ENCODE data around the gene PDZD2.
A peak's percentile ranks its signal among the peaks of the same experiment; 100 is the strongest.

Gene PDZD2

GRCh38 chr5:32138839-32139493 is 500.0 kb downstream of the PDZD2 start:
- intact Hi-C loops (cut with DNase I) = no loop called here
- DNase-seq = peak in 7 of 10 donors; percentile 19 to 85 (median 48)

DNA sequence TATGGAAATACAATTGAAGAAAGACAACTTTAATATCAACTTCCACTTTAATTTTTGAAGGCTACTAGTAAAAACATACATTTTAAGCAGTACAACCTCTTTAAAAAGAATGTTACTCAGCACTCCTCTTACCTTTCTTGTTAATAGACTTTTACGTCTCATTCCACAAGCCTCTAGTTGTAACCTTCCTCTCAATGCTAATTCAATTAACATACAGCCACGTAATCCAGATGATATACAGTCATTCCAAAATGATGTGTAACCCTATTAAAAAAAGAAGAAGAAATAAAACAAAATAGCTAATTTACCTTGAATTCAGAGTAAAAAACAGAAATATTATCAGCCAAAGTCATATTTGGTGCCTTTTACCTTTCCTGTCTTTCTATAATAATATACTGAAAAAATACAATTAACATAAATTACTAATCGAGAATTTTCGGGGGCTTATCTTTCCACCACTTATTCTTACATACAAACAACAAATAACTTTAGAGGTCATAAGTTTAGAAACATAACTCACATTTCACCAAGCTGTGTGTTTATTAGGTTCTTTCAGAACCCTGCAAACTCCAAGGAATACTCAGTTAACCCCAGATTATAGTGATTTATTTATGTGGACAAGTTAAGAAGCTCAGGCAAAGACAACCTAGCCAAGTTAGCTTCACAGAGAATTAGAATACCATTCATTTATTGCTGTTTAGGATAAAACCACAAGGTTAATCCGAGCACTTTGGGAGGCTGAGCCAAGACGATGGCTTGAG is 504.9 kb downstream of the PDZD2 start:
- DNase-seq = no peak
- intact Hi-C loops (cut with DNase I) = no loop called here

DNA sequence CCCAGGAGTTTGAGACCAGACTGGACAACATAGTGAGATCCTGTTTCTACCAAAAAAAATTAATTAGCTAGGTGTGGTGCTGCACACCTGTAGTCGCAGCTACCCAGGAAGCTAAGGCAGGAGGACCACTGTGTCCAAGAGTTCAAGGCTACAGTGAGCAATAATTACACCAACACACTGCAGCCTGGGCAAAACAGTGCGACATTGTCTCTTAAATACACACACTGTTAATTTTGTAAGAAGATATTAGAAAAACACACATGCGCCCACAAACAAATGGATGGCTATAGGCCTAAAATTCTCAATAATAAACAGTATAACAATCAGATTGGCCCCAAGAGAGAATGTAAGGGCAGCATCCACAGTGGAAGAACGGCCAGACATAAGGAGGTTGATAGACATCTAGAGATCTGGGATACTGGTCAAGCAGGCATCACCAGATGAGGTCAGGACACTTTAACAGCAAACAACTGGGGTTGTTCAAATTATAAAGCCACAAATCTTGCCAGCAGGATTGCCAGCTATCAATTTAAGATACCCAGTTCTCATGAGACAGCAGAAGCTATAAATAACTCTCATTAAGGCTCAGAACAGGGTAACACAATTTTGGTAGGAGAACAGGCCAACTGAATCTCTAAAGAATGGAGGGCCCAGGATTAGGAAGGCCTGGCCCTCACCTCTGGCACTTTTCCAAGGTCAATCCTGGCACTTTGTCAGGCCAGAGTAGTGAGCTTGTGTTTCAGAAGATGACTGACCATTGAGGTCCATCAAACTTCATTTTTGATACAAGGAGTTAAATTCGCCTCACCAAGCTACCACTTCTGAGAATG is 505.7 kb downstream of the PDZD2 start:
- DNase-seq = no peak
- intact Hi-C loops (cut with DNase I) = no loop called here

- intact Hi-C loops (cut with DNase I) = no loop called here
- DNase-seq = no peak
Observed at GRCh38 chr5:32145378-32145777, 506.4 kb downstream of the PDZD2 start.

- no peak for DNase-seq
Observed at GRCh38 chr5:32147236-32147635, 508.3 kb downstream of the PDZD2 start.

GRCh38 chr5:32147959-32148358 is 509.0 kb downstream of the PDZD2 start:
- no peak for DNase-seq
- intact Hi-C loops (cut with DNase I) = no loop called here

More at GRCh38 chr5:32147236-32147635, 508.3 kb downstream of the PDZD2 start:
- intact Hi-C loops (cut with DNase I) = no loop called here

DNA sequence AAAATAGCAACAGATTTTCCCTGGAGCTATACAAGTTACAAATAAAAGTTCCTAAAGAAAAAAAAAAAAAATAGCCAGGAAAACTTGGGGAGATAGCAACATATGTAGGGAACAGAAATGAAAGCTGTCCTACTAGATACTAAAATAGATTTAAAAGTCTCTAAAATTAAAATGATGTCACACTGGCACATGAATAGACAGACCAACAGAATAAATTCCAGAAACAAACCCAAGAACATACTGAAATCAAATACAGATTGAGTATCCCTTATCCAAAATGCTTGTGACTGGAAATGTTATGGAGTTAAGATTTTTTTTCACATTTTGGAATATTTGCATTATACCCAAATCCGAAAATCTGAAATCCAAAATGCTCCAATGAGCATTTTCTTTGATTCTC is 511.4 kb downstream of the PDZD2 start:
- no peak for DNase-seq
- intact Hi-C loops (cut with DNase I) = no loop called here

DNA sequence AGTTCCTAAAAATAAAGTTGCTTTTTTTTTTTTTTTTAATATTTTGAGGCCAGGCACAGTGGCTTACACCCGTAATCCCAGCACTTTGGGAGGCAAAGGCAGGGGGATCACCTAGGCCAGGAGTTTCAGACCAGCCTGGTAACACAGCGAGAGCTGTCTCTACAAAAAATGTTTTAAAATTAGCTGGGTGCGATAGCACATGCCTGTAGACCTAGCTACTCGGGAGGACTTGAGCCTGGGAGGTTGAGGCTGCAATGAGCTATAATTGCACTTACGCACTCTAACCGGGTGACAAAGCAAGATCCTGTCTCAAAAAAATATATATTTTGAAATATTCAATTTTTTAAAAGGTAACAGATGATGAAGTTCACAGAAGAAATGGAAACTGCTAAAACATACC is 512.3 kb downstream of the PDZD2 start:
- no peak for DNase-seq
- intact Hi-C loops (cut with DNase I) = no loop called here

DNA sequence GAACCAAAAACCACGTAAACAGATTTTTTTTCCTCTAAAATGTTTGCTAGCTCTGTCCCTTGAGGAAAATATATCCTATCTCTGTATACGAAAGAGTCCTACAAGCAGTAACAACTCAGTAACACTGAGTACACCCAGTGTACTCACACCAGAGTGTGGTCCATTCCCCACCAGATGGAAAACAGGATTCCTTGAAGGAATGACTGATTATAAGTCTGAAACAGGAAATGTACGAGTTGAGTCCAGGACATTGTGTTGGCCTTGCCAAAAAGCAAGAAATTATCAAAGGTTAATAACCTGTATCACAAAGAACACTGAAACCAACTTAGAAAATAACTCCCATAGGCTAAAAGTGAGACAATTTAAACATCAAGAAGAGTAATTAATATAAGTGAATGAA is 514.8 kb downstream of the PDZD2 start:
- intact Hi-C loops (cut with DNase I) = no loop called here

GRCh38 chr5:32155211-32155610 is 516.3 kb downstream of the PDZD2 start:
- intact Hi-C loops (cut with DNase I) = no loop called here

More for the DNA sequence above, 514.8 kb downstream of the PDZD2 start:
- no peak for DNase-seq

DNA sequence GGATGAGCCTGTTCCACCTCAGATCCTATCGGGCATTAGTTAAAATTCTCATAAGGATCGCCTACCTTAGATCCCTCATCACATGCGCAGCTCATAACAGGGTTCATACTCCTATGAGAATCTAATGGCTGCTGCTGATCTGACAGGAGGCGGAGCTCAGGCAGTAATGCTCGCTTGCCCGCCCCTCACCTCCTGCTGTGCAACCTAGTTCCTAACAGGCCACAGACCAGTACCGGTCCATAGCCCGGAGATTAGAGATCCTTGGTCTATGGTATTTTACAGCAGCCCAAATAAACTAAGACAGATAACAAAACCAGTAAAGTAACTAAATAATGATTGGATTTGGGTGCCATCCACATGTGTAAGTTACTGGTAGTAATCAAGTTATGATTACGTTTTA is 517.7 kb downstream of the PDZD2 start:
- no peak for DNase-seq
- intact Hi-C loops (cut with DNase I) = no loop called here

More at GRCh38 chr5:32155211-32155610, 516.3 kb downstream of the PDZD2 start:
- DNase-seq = no peak

GRCh38 chr5:32157078-32157477 is 518.1 kb downstream of the PDZD2 start:
- DNase-seq = no peak
- intact Hi-C loops (cut with DNase I) = no loop called here

- no peak for DNase-seq
- intact Hi-C loops (cut with DNase I) = no loop called here
Observed at GRCh38 chr5:32158679-32158975, 519.7 kb downstream of the PDZD2 start.

GRCh38 chr5:32159328-32160072 is 520.6 kb downstream of the PDZD2 start:
- intact Hi-C loops (cut with DNase I) = no loop called here
- DNase-seq = no peak

- DNase-seq = no peak
- intact Hi-C loops (cut with DNase I) = no loop called here
Observed at GRCh38 chr5:32160228-32160627, 521.3 kb downstream of the PDZD2 start.

All from posterior cingulate gyrus (tissue), 11 donors.